ENCODE results near the gene EDRF1. TPM values are rescaled to one million over a fixed set of nuclear protein-coding genes. Genes with fewer than 3 reads are reported as not detected.

Gene EDRF1
- total and polyA plus RNA-seq, 2 of the 8 experiments (the other 6 are each of a cell fraction or from before 2014, with no cell fraction given): 19.9 to 37.8 TPM

DNA sequence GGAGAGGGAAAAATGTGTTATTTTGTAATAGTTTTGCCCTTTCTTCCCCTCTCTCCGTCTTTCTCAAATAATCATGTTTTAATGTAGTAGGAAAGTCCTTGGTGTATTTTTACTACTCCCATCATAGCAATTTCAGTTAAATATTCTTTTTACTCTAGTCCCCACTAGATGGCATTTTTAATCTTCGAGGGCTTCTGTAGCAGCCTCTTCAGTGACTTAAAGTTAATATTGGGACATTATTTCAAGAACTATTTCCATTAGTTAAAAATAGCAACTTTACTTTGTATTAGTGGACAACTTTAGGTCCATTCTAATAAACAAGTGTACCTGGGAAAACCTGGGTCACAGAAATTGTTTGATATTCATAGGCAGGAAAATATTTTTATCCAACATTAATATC is 23.0 kb downstream of the EDRF1 start:
- H2AK5ac ChIP-seq (ENCODE audit: low read depth, low read length): no peak overlapping the region
- CTCF ChIA-PET (ENCODE audit: partially characterized antibody): no interaction called here
- FAIRE-seq: no peak
- TF ChIP-seq RFX5 (IDR thresholded peaks at IDR 0.05; ENCODE audit: borderline replicate concordance, low read depth, low read length) (no peak), EZH2 (IDR thresholded peaks at IDR 0.05; ENCODE audit: low read depth, low read length, severe bottlenecking) (no peak), NANOG (IDR thresholded peaks at IDR 0.05; ENCODE audit: insufficient read depth, low read depth, low read length, poor library complexity, severe bottlenecking) (no peak)

More for the DNA sequence above, 23.0 kb downstream of the EDRF1 start:
- Histone ChIP-seq H4K5ac (ENCODE audit: insufficient read length, low read depth, low read length) (no peak overlapping the region), H3K18ac (ENCODE audit: extremely low read depth, low read length) (no peak overlapping the region), H2BK15ac (ENCODE audit: low read length) (no peak overlapping the region), H3K23me2 (ENCODE audit: low read depth, low read length) (0 out of 2 replicates have a peak, but pooled peaks cover 3% of the 10 kb centered on the region), H4K8ac (ENCODE audit: extremely low read depth, insufficient read depth, low read length) (no peak overlapping the region), H2BK5ac (ENCODE audit: low read depth, low read length) (no peak overlapping the region), H2BK120ac (replicated peaks; ENCODE audit: low read depth, low read length) (no peak overlapping the region), H2AFZ (ENCODE audit: low read length) (no peak overlapping the region), H3K79me2 (ENCODE audit: control insufficient read depth in 1 of 2, insufficient read depth in 2 of 2, low read length in 2 of 2) (no peaks in the 10 kb centered on the region), H4K20me1 (replicated peaks in 1 of 2; ENCODE audit: control insufficient read depth in 1 of 2, insufficient read depth in 2 of 2, low read length in 2 of 2) (peaks cover 0 to 2% of the 10 kb centered on the region in 2 experiments), H3K36me3 (ENCODE audit: control insufficient read depth in 2 of 4, insufficient read depth in 4 of 4, low read length in 3 of 4) (peaks cover 22 to 93% (median 73%) of the 10 kb centered on the region in 4 experiments), H3K4ac (replicated peaks; ENCODE audit: insufficient read length, low read depth, low read length) (no peak overlapping the region), H3K27me3 (replicated peaks in 1 of 4; ENCODE audit: control insufficient read depth in 3 of 4, extremely low read depth in 1 of 4, insufficient read depth in 3 of 4, low read length in 3 of 4) (no peaks in the 10 kb centered on the region), H3K4me2 (ENCODE audit: insufficient read depth in 1 of 2, low read depth in 2 of 2, low read length in 2 of 2) (no peak overlapping the region), H3K9me3 (ENCODE audit: insufficient read depth in 2 of 2, low read depth in 1 of 2, low read length in 1 of 2) (no peaks in the 10 kb centered on the region), H2BK20ac (ENCODE audit: low read length) (no peak overlapping the region), H3K4me1 (replicated peaks in 1 of 4; ENCODE audit: control insufficient read depth in 3 of 4, insufficient read depth in 4 of 4, low read length in 3 of 4) (no peaks in the 10 kb centered on the region), H3K23ac (ENCODE audit: insufficient read length) (no peak overlapping the region), H3K4me3 (ENCODE audit: extremely low read depth in 1 of 4, insufficient read depth in 2 of 4, low read depth in 3 of 4, low read length in 4 of 4) (no peak overlapping the region), H3K56ac (replicated peaks; ENCODE audit: insufficient read length, low read depth, low read length) (no peak overlapping the region), H4K91ac (replicated peaks; ENCODE audit: insufficient read length, low read length) (no peak overlapping the region), H2BK12ac (ENCODE audit: low read depth, low read length) (no peak overlapping the region), H3K27ac (ENCODE audit: low read depth, low read length) (no peak overlapping the region), H3K9ac (replicated peaks in 1 of 4; ENCODE audit: extremely low read depth in 1 of 4, low read depth in 3 of 4, low read length in 3 of 4) (no peak overlapping the region), H3K79me1 (ENCODE audit: low read depth, low read length) (no peaks in the 10 kb centered on the region), H3K14ac (ENCODE audit: insufficient read length) (no peak overlapping the region)
- POLR2A ChIA-PET (ENCODE audit: partially characterized antibody): interaction anchor here (0.9 kb wide), 1 partner anchor 23 kb away, joined by 3 read pairs; the partner anchor contains the start of gene EDRF1
- WGBS, 2 experiments (ENCODE audit: extremely low coverage in 1 of 2, insufficient coverage in 1 of 2, insufficient read length in 1 of 2, insufficient replicate concordance in 2 of 2, low coverage in 1 of 2, low lambda C conversion rate in 2 of 2, missing lambda C conversion rate in 1 of 2): 89% methylated on average over 2 of the region's 2 CpGs; no CpG with 5 or more reads in 1 of the 2 experiments
- DNase-seq (ENCODE audit: low read depth in 1 of 2, low spot score in 2 of 2): no peak
